Measurements from ENCODE around the gene HSP90AB1. TPM values are rescaled to one million over a fixed set of nuclear protein-coding genes. Genes with fewer than 3 reads are reported as not detected.

HSP90AB1 gene
- total RNA-seq, 1 experiment from 2014 or later: 1,358 TPM

DNA sequence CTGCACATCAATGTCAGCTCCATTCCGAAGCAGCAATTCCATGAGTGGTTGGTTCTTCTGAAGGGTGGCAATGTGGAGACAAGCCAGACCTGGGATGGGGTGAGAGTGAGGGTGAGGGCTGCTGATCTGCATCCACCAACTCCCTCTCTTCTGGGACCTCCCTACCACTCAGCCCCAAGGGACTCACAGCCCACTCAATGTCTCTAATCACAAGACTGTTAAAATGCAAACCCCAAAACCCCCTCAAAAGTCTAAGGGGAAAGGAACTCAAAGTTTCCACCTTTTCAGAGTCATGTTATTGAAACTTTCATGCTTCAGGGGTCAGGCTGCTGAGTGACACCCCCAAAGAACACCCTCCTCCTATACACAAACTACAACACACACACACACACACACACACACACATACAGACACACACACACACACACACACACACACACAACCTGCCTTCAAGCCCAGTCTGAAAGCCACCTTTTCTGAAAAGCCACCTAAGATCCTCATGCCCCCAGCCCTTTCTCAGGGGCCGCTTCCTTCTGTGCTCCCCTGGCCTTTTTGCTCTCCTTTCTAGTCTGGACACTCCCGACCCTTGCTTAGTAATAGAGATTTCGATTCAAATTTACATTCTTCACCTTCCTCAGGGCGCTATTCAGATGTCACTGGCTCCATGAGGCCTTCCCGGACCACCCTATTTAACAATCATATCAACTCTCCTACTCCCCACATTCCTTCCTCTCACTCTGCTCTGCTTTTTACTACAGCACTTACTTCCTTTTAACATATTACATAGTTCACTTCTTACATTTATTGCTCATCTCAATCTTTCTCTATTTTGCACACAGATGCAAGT is 13.8 kb downstream of the HSP90AB1 start:
- Histone ChIP-seq H3K4me1 (peaks cover 17% of the 10 kb centered on the region), H3K36me3 (no peaks in the 10 kb centered on the region), H3K27me3 (no peaks in the 10 kb centered on the region), H3K27ac (no peak overlapping the region), H3K9me3 (replicated peaks) (no peaks in the 10 kb centered on the region), H3K4me3 (no peak overlapping the region)
- DNase-seq: no peak

DNA sequence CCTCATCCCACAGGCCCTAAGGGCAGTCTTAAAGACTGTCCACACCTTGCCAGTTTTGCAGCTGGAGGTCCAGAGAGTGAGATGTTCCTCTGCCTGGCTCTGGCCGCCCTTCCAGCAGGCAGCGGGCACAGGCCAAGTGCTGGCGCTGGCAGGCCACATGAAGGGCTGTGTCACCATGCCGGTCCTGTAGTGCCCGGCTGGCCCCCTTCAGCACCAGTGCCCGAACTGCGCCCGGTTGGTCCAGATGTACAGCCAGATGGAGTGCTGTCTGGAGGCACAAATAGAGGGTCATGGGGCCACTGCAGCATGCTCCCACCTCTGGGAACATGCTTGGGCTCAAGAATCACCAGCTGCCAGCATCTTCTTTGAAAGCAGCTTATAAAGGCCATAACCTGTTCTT is 14.7 kb downstream of the HSP90AB1 start:
- H3K36me3 ChIP-seq: no peaks in the 10 kb centered on the region
- H3K27ac ChIP-seq: no peak overlapping the region
- H3K4me3 ChIP-seq: no peak overlapping the region
- no peaks in the 10 kb centered on the region for H3K9me3 ChIP-seq (replicated peaks)
- no peaks in the 10 kb centered on the region for H3K27me3 ChIP-seq
- peaks cover 17% of the 10 kb centered on the region for H3K4me1 ChIP-seq
- DNase-seq: no peak

DNA sequence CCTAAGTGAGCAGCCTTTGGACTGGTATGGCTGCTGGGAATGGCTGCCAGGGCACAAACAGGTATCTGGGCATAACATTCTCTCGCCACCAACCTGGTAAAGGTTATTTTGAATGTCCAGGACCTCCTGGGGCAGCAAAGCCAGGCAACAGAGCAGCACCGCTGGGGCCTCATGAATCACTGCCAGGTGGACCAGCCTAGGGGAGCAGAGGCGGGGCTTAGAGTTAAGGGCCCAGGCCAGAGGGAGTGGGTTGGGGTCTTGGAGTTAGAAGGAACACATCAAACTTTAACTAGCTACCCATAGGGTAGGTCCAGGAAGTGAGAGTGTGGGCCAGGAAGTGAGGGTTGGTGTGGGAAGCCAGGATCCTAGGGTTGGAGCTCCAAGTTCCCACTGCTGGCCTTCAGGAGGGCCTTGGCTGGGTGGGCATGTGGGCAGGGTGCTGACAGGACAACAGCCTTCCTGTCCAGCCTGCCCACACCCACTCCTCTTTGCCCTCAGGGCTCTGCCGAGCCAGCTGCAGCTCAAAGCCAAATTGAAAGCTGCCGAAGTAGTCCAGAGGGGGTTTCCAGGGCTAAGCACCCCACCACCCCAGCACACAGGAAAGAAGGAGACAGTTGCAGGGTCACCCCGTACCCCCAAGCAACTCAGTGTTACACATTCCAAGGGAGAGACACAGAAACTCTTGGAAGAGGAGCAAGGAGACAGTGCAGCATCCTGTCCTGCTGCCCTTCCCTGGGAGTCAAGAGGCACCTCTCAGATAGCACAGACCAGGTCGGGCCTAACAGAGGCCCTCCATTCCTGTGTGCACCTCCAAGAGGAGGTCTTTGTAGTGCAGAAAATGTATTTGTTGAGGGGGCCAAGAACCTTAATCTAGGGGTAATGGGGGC is 15.8 kb downstream of the HSP90AB1 start:
- Histone ChIP-seq H3K36me3 (no peaks in the 10 kb centered on the region), H3K27ac (no peak overlapping the region), H3K9me3 (replicated peaks) (no peaks in the 10 kb centered on the region), H3K4me3 (no peak overlapping the region), H3K4me1 (peaks cover 15% of the 10 kb centered on the region), H3K27me3 (no peaks in the 10 kb centered on the region)
- DNase-seq: no peak

GRCh38 chr6:44263354-44264100 is 16.6 kb downstream of the HSP90AB1 start:
- Histone ChIP-seq H3K36me3 (no peaks in the 10 kb centered on the region), H3K4me3 (no peak overlapping the region), H3K4me1 (peaks cover 11% of the 10 kb centered on the region; the same call in 1 of the 2 replicates), H3K27me3 (peaks cover 1% of the 10 kb centered on the region; the same call in 1 of the 2 replicates), H3K9me3 (replicated peaks) (no peaks in the 10 kb centered on the region), H3K27ac (no peak overlapping the region)
- no peak for DNase-seq

DNA sequence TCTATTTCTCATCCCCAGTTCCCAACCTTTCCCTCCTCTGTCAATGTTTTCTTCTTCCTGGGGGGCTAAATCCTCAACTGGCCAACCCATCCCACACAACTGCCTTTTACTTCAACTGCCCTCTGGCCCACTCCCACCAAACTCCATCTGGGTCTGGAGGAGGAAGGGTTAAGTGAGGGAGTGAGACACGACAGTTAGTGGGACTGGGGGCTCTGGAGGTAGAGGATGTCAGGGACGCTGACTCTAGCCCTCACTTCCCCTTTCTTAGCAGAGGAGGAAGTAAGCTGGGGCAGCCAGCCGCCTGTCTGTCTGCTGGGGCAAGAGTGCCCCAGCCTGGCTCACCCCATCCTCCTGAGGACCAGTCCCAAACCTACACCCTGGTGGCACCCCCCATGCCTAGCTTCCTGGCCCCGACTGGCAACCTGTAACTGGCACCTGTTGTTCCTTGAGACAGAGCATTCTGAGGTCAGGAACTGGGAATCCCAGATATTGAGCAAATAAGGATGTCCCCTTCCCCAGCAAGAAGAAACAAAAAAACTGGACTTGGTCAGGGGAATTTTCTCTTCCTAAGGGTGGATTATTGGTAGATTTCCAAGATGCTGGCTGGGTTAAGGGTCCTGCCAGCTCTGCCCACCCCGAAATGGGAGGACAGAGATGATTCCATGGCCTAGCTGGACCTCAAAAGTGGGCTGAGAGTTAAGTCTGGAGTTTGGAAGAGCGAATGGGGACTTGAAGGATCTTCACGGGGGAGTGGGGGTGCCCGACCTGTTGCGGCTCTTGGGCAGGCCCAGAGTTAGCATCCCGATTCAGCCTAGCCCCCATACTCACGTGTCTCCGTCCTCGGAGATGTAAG is 17.5 kb downstream of the HSP90AB1 start:
- Histone ChIP-seq H3K27me3 (peaks cover 7% of the 10 kb centered on the region; the same call in 1 of the 2 replicates), H3K36me3 (no peaks in the 10 kb centered on the region), H3K9me3 (replicated peaks) (no peaks in the 10 kb centered on the region), H3K27ac (no peak overlapping the region), H3K4me1 (peaks cover 11% of the 10 kb centered on the region; the same call in 1 of the 2 replicates), H3K4me3 (peak overlapping the region; percentile 73)
- DNase-seq: no peak

DNA sequence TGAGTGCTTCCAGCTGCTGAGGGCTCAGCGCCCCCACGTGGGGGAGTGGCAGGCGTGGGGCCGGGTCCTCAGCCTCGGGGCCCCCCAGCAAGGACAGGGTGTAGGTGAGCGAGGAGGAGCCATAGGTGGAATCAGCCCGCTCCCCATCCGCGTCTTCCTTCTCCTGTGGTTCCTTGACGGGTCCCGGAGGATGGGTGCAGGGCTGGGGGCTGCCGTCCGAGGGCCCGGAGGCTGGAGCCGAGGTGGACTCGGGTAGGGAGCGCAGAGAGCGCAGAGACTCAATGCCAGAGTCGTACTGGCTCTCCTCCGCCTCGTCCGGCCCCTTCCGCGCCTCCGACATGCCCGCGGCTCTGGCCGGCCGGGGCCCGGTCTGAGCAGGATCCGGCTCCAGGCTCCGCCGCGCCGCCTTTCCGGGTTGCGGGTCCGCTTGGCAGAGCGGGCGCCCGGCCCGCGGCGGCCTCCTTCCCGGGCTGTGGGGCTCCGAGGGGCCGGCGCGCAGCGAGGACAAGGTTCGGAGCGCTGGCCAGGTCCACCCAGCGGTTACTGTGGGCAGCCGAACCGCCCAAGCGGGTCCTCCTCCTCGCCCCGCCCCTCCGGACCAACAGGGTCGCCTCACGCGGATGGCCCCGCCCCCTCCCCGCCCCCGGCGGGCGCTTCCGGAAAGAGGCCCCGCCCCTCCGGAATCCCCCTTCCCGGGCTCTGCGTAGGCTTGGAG is 18.3 kb downstream of the HSP90AB1 start, which contains the start of gene NFKBIE:
NFKBIE (minus strand) TSS at position 545 of the 715 bp plus-strand sequence; CDS start at position 340, 205 bp downstream.
- no peaks in the 10 kb centered on the region for H3K36me3 ChIP-seq
- DNase-seq: peak; percentile 88 to 89
- peaks cover 14% of the 10 kb centered on the region for H3K27me3 ChIP-seq
- peaks cover 11% of the 10 kb centered on the region; the same call in 1 of the 2 replicates for H3K4me1 ChIP-seq
- H3K4me3 ChIP-seq: peak within 1 kb of the TSS; percentile 73
- H3K9me3 ChIP-seq (replicated peaks): no peaks in the 10 kb centered on the region
- H3K27ac ChIP-seq: no peak within 1 kb of the TSS; the same call in 1 of the 2 replicates

DNA sequence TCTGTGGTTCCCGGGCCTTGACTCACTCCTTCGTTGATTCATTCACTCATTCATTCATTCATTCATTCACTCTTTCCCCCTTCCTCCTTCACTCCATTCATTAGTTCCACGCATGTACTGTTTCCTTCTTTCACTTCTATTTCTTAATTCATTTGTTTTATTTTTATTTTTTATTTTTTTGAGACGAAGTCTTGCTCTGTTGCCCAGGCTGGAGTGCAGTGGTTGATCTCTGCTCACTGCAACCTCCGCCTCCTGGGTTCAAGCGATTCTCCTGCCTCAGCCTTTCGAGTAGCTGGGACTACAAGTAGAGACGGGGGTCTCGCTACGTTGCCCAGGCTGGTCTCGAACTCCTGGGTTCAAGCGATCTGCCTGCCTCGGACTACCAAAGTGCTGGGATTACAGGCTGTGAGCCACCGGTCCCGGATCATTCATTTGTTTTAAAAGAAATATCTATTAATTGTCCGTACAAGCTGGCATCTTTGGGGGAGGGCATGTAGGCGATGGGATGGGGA is 18.9 kb downstream of the HSP90AB1 start:
- Histone ChIP-seq H3K9me3 (replicated peaks) (no peaks in the 10 kb centered on the region), H3K27ac (no peak overlapping the region), H3K4me3 (peak overlapping the region; percentile 73), H3K36me3 (no peaks in the 10 kb centered on the region), H3K27me3 (peaks cover 14% of the 10 kb centered on the region), H3K4me1 (peaks cover 11% of the 10 kb centered on the region; the same call in 1 of the 2 replicates)
- no peak for DNase-seq

DNA sequence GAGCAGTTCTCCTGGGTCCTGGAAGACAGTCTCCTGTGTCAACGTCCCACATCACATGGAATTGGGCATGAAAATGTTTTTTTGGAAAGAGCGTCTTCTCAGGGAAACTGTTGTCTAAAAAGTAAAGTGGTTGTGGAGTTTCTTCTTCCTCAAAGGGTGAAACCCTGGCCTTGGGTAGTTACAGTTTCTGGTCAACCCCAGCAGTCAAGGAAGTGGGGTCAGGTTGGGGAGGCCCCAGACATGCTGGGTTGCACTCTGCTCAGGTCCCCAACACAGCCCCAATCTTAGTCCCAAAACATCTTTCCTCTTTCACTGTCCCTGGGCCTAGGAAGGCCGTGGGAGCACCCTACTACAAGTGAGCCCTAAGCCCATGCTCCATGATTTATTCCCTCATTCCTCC is 19.4 kb downstream of the HSP90AB1 start:
- no peak for DNase-seq
- H3K4me3 ChIP-seq: no peak overlapping the region
- H3K27ac ChIP-seq: no peak overlapping the region
- H3K36me3 ChIP-seq: no peaks in the 10 kb centered on the region
- peaks cover 11% of the 10 kb centered on the region; the same call in 1 of the 2 replicates for H3K4me1 ChIP-seq
- peaks cover 15% of the 10 kb centered on the region for H3K27me3 ChIP-seq
- H3K9me3 ChIP-seq (replicated peaks): no peaks in the 10 kb centered on the region

GRCh38 chr6:44267252-44267651 is 20.4 kb downstream of the HSP90AB1 start:
- H3K36me3 ChIP-seq: no peaks in the 10 kb centered on the region
- peaks cover 19% of the 10 kb centered on the region for H3K27me3 ChIP-seq
- no peak for DNase-seq
- H3K9me3 ChIP-seq (replicated peaks): no peaks in the 10 kb centered on the region
- H3K27ac ChIP-seq: no peak overlapping the region
- H3K4me3 ChIP-seq: no peak overlapping the region
- H3K4me1 ChIP-seq: peaks cover 11% of the 10 kb centered on the region; the same call in 1 of the 2 replicates

GRCh38 chr6:44268095-44268628 is 21.3 kb downstream of the HSP90AB1 start:
- H3K9me3 ChIP-seq (replicated peaks): no peaks in the 10 kb centered on the region
- no peak overlapping the region for H3K4me3 ChIP-seq
- peaks cover 11% of the 10 kb centered on the region; the same call in 1 of the 2 replicates for H3K4me1 ChIP-seq
- H3K36me3 ChIP-seq: no peaks in the 10 kb centered on the region
- H3K27ac ChIP-seq: no peak overlapping the region
- DNase-seq: peak; percentile 52 to 84
- H3K27me3 ChIP-seq: peaks cover 19% of the 10 kb centered on the region

DNA sequence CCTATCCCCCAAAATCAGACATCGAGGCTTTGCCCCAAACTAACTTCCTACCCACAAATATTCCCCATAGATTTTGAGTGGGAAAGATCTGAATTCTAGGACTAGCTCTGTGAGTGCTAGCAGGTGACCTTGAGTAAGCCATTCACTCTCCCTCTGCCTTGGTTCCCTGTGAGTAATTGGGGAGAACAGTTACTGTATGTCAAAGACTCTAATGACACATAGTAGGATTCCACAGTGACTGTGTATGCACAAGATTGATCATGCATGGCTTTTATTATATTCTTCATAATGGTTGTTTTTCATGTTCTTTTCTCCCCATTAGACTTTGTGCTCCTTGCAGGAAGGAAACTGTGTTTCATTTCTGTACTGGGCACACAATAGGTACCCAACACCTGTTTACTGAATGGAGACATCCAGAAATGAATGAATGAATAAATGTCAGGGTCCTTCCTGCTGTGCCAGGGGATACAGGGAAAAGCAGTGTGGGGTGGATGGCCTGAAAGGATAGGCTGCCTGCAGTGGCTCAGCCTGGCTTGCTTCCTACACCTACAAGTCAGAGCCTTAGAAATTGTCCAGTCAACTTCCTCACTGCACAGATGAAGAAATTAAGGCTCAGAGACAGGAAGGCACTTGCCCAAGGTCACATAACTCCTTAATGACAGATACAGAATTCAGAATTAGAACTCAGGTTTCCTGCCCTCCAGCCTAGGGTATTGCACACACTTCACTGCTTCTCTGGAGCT is 22.4 kb downstream of the HSP90AB1 start:
- no peak for DNase-seq
- Histone ChIP-seq H3K36me3 (no peaks in the 10 kb centered on the region), H3K9me3 (replicated peaks) (no peaks in the 10 kb centered on the region), H3K4me1 (peaks cover 3% of the 10 kb centered on the region; the same call in 1 of the 2 replicates), H3K4me3 (no peak overlapping the region), H3K27ac (no peak overlapping the region), H3K27me3 (peaks cover 19% of the 10 kb centered on the region)

DNA sequence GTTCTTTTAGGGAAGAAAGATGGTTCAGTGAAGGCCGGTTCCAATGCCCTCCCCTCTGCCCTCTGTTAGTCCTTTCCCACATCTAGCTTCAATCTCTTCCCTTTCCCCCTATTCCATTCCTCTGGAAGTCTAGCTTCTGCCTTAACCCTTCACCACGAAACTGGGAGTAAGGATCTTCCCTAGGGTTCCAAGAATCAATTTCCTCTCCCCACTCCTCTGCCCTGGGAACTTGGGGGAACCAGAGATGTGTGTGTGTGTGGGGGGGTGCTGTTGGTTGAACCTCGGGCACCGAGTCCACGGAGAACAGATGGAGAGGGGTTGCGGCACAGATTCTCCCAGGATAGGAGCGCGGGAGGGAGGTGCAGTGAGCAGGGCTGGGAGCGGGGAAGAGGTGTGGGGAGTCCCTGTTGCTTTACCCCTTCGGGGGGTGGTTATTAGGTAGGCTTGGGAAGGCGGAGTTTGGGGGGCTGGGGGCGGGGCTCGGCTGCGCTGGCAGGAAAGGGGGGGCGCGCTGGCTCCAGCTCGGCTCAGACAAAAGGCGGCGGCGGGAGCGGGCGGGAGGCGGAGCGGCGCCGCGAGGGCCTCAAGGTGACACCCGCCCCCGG is 23.1 kb downstream of the HSP90AB1 start, which contains the start of gene TMEM151B:
TMEM151B (plus strand) TSS at position 530 of the 605 bp plus-strand sequence. CDS start 293 bp downstream, outside the sequence.
- H3K36me3 ChIP-seq: no peaks in the 10 kb centered on the region
- no peak within 1 kb of the TSS for H3K27ac ChIP-seq
- peak within 1 kb of the TSS; percentile 48 for H3K4me3 ChIP-seq
- H3K4me1 ChIP-seq: no peaks in the 10 kb centered on the region
- DNase-seq: no peak
- no peaks in the 10 kb centered on the region for H3K9me3 ChIP-seq (replicated peaks)
- H3K27me3 ChIP-seq: peaks cover 19% of the 10 kb centered on the region

All from SJCRH30 (cell line).